Left lung (tissue), 10 donors: ENCODE data around the gene SETD5. TPM values are rescaled to one million over a fixed set of nuclear protein-coding genes. Genes with fewer than 3 reads are reported as not detected.

ENCODE experiments used
- ATAC-seq: fragments of 200-7000 bp; cut with Tn5 transposase; one replicate; pipeline ENCODE4 v1.9.1; 2020; ENCODE audit warnings: moderate library complexity
- DNase-seq, 4 donors: peaks; one replicate each; pipeline ENCODE4 v3.0.0-alpha.2; 2013 to 2020
- H3K27ac ChIP-seq, 2 donors: fragments of 200-600 bp; sonication (generic) in 1 of 2; one replicate each; pipeline versions ENCODE4 v1.5.0 to v1.8.0; 2020 to 2021
- H3K27me3 ChIP-seq, 2 donors: fragments of 200-600 bp; sonication (generic) in 1 of 2; one replicate each; pipeline versions ENCODE4 v1.5.0 to v1.8.0; 2020 to 2021
- H3K36me3 ChIP-seq, 2 donors: fragments of 200-600 bp; sonication (generic) in 1 of 2; one replicate each; pipeline versions ENCODE4 v1.5.0 to v1.8.0; 2020 to 2021
- H3K4me1 ChIP-seq, 2 donors: fragments of 200-600 bp; one replicate each; pipeline ENCODE4 v1.8.0; 2021
- H3K4me3 ChIP-seq, 2 donors: fragments of 200-600 bp; sonication (generic) in 1 of 2; one replicate each; pipeline versions ENCODE4 v1.5.0 to v1.8.0; 2020 to 2021; ENCODE audit warnings: mild to moderate bottlenecking in 1 of 2
- H3K9me3 ChIP-seq, 2 donors: fragments of 200-600 bp; sonication (generic) in 1 of 2; one replicate each; pipeline versions ENCODE4 v1.5.0 to v1.8.0; 2020 to 2021
- CTCF ChIP-seq, 2 donors: fragments of 200-600 bp; sonication (generic) in 1 of 2; IDR thresholded peaks; one replicate each; pipeline versions ENCODE4 v1.5.0 to v1.8.0; 2021; ENCODE audit warnings: antibody characterized with exemption in 2 of 2
- intact Hi-C, 2 donors: fragments of 100-400 bp; cut with DNase I; formaldehyde crosslinking; loops; one replicate each; pipeline versions ENCODE4 v1.11.2 to v1.14.2; 2022
- polyA plus RNA-seq, 6 donors: library from polyadenylated mRNA; unstranded; fragments of 120-200 nt; gene quantifications; one replicate each; pipeline ENCODE4 v1.2.1, GENCODE V29; 2013; ENCODE audit not compliant: insufficient read length in 6 of 6
- total RNA-seq, 2 donors: library from RNA; stranded (reverse); fragmentation: NEBNext Ultra II Directional; extraction: Animal tissue kit (Norgen Biotek cat#: 25700); gene quantifications; one replicate each; pipeline ENCODE4 v1.2.1, GENCODE V29; 2021
- donor health status: DM: no; HTN: yes; CAD: no.
- donor health status: DM: no; HTN: no; CAD: no.

Gene SETD5
- total and polyA plus RNA-seq, 8 donors, result 82.2 to 195 (median 177) TPM

- ATAC-seq, result no peak
- Histone ChIP-seq H3K36me3 (no peaks in the 10 kb centered on the region), H3K4me1 (no peaks in the 10 kb centered on the region), H3K9me3 (no peaks in the 10 kb centered on the region), H3K27ac (no peak overlapping the region), H3K27me3 (peaks cover 11 to 38% of the 10 kb centered on the region in 2 donors), H3K4me3 (no peak overlapping the region)
- DNase-seq, result peak in 1 of 4 donors; percentile 53
- TF ChIP-seq CTCF (IDR thresholded peaks at IDR 0.05), result no peak
- intact Hi-C loops, result no loop called here
Measured at GRCh38 chr3:9499455-9500107, 102.2 kb downstream of the SETD5 start.

- Histone ChIP-seq H3K27me3 (peaks cover 11 to 38% of the 10 kb centered on the region in 2 donors), H3K4me3 (no peak overlapping the region), H3K36me3 (no peaks in the 10 kb centered on the region), H3K9me3 (no peaks in the 10 kb centered on the region), H3K27ac (no peak overlapping the region), H3K4me1 (no peaks in the 10 kb centered on the region)
- DNase-seq, result peak; percentile 7 to 87 (median 46)
- TF ChIP-seq CTCF (IDR thresholded peaks at IDR 0.05), result peak; percentile 39 to 70
- intact Hi-C loops, result no loop called here
- peak; percentile 80 for ATAC-seq
Measured at GRCh38 chr3:9500108-9501050, 103.0 kb downstream of the SETD5 start.

- ATAC-seq, result no peak
- Histone ChIP-seq H3K27ac (no peak overlapping the region), H3K27me3 (peaks cover 11 to 38% of the 10 kb centered on the region in 2 donors), H3K36me3 (no peaks in the 10 kb centered on the region), H3K9me3 (no peaks in the 10 kb centered on the region), H3K4me3 (no peak overlapping the region), H3K4me1 (no peaks in the 10 kb centered on the region)
- intact Hi-C loops, result no loop called here
- DNase-seq, result no peak
- TF ChIP-seq CTCF (IDR thresholded peaks at IDR 0.05), result no peak
Measured at GRCh38 chr3:9501226-9501625, 103.8 kb downstream of the SETD5 start.

- peak; percentile 83 to 84 for TF ChIP-seq CTCF (IDR thresholded peaks at IDR 0.05)
- DNase-seq (peak in 2 of 4 donors; percentile 39 to 62), ATAC-seq (peak; percentile 76)
- H3K4me1 ChIP-seq, result no peaks in the 10 kb centered on the region
- H3K9me3 ChIP-seq, result no peaks in the 10 kb centered on the region
- H3K36me3 ChIP-seq, result no peaks in the 10 kb centered on the region
- peaks cover 11 to 47% of the 10 kb centered on the region in 2 donors for H3K27me3 ChIP-seq
- intact Hi-C loops, result no loop called here
- H3K4me3 ChIP-seq, result no peak overlapping the region
- H3K27ac ChIP-seq, result no peak overlapping the region
Measured at GRCh38 chr3:9503283-9503682, 105.9 kb downstream of the SETD5 start.
